Measurements from ENCODE around the gene KAZN. TPM values are rescaled to one million over a fixed set of nuclear protein-coding genes. Genes with fewer than 3 reads are reported as not detected.

KAZN gene
- polyA plus RNA-seq, 1 experiment, result 3.7 TPM

- no peak for TF ChIP-seq CTCF (IDR thresholded peaks at IDR 0.05; ENCODE audit: low read depth, low read length)
- CTCF ChIA-PET, result no interaction called here
Observed at GRCh38 chr1:14707531-14708445, 109.3 kb downstream of the KAZN start.

GRCh38 chr1:14710331-14710730 lies 111.8 kb downstream of the KAZN start:
- peaks cover 4% of the 10 kb centered on the region for H3K27me3 ChIP-seq (ENCODE audit: control insufficient read depth, insufficient read depth, low read length)
- POLR2A ChIA-PET, result no interaction called here
- TF ChIP-seq CTCF (IDR thresholded peaks at IDR 0.05; ENCODE audit: low read depth, low read length), result no peak
- CTCF ChIA-PET, result no interaction called here
- H3K4me3 ChIP-seq (ENCODE audit: low read depth, low read length), result no peak overlapping the region
- no peak overlapping the region for H3K27ac ChIP-seq (ENCODE audit: low read depth, low read length)
- no peak for DNase-seq (ENCODE audit: low read depth, low spot score)
- H3K9me3 ChIP-seq (ENCODE audit: control insufficient read depth, insufficient read depth, low read length), result no peaks in the 10 kb centered on the region

More at GRCh38 chr1:14707531-14708445, 109.3 kb downstream of the KAZN start:
- POLR2A ChIA-PET, result no interaction called here
- H3K27ac ChIP-seq (ENCODE audit: low read depth, low read length), result no peak overlapping the region
- no peaks in the 10 kb centered on the region for H3K9me3 ChIP-seq (ENCODE audit: control insufficient read depth, insufficient read depth, low read length)
- H3K4me3 ChIP-seq (ENCODE audit: low read depth, low read length), result no peak overlapping the region
- peaks cover 2% of the 10 kb centered on the region for H3K27me3 ChIP-seq (ENCODE audit: control insufficient read depth, insufficient read depth, low read length)
- no peak for DNase-seq (ENCODE audit: low read depth, low spot score)

GRCh38 chr1:14712136-14712535 lies 113.7 kb downstream of the KAZN start:
- ChIA-PET CTCF (no interaction called here), POLR2A (no interaction called here)

GRCh38 chr1:14713077-14713476 lies 114.6 kb downstream of the KAZN start:
- H3K9me3 ChIP-seq (ENCODE audit: control insufficient read depth, insufficient read depth, low read length), result no peaks in the 10 kb centered on the region
- CTCF ChIA-PET, result no interaction called here
- TF ChIP-seq CTCF (IDR thresholded peaks at IDR 0.05; ENCODE audit: low read depth, low read length), result no peak
- H3K4me3 ChIP-seq (ENCODE audit: low read depth, low read length), result no peak overlapping the region
- H3K27ac ChIP-seq (ENCODE audit: low read depth, low read length), result no peak overlapping the region
- POLR2A ChIA-PET, result no interaction called here
- DNase-seq (ENCODE audit: low read depth, low spot score), result no peak
- peaks cover 4% of the 10 kb centered on the region for H3K27me3 ChIP-seq (ENCODE audit: control insufficient read depth, insufficient read depth, low read length)

More at GRCh38 chr1:14712136-14712535, 113.7 kb downstream of the KAZN start:
- DNase-seq (ENCODE audit: low read depth, low spot score), result no peak
- no peak for TF ChIP-seq CTCF (IDR thresholded peaks at IDR 0.05; ENCODE audit: low read depth, low read length)
- Histone ChIP-seq H3K27ac (ENCODE audit: low read depth, low read length) (no peak overlapping the region), H3K9me3 (ENCODE audit: control insufficient read depth, insufficient read depth, low read length) (no peaks in the 10 kb centered on the region), H3K4me3 (ENCODE audit: low read depth, low read length) (no peak overlapping the region), H3K27me3 (ENCODE audit: control insufficient read depth, insufficient read depth, low read length) (peaks cover 4% of the 10 kb centered on the region)

GRCh38 chr1:14715266-14715665 lies 116.8 kb downstream of the KAZN start:
- no peak for DNase-seq (ENCODE audit: low read depth, low spot score)
- no peak for TF ChIP-seq CTCF (IDR thresholded peaks at IDR 0.05; ENCODE audit: low read depth, low read length)
- Histone ChIP-seq H3K27me3 (ENCODE audit: control insufficient read depth, insufficient read depth, low read length) (peaks cover 2% of the 10 kb centered on the region), H3K27ac (ENCODE audit: low read depth, low read length) (no peak overlapping the region), H3K4me3 (ENCODE audit: low read depth, low read length) (no peak overlapping the region), H3K9me3 (ENCODE audit: control insufficient read depth, insufficient read depth, low read length) (no peaks in the 10 kb centered on the region)
- ChIA-PET POLR2A (no interaction called here), CTCF (no interaction called here)
